MM.1S (cell line): ENCODE results near the gene PRKCH.

Experiments used
- DNase-seq: peaks from one replicate; pipeline ENCODE4 v3.0.0-alpha.2; 2015
- H2AFZ ChIP-seq: fragments of 300-600 bp; sonication (generic); 2 replicates; pipeline ENCODE4 v1.6.0; 2016; ENCODE audit warnings: antibody characterized with exemption, low read length
- H3F3A ChIP-seq: fragments of 300-600 bp; sonication (generic); 2 replicates; pipeline ENCODE4 v1.6.1; 2016; ENCODE audit warnings: mild to moderate bottlenecking, antibody characterized with exemption, low read length, moderate library complexity, mixed read lengths; ENCODE audit not compliant: insufficient read depth
- H3K27ac ChIP-seq: fragments of 300-600 bp; sonication (generic); 2 replicates; pipeline ENCODE4 v1.5.1; 2016; ENCODE audit warnings: mild to moderate bottlenecking, low read length
- H3K27me3 ChIP-seq: fragments of 300-600 bp; sonication (generic); replicated peaks from 2 replicates; pipeline ENCODE4 v1.6.0; 2016; ENCODE audit warnings: low read length; ENCODE audit not compliant: insufficient read depth
- H3K36me3 ChIP-seq: fragments of 300-600 bp; sonication (generic); replicated peaks from 2 replicates; pipeline ENCODE4 v1.6.1; 2016; ENCODE audit warnings: mild to moderate bottlenecking, low read length, mixed read lengths; ENCODE audit not compliant: insufficient read depth
- H3K4me1 ChIP-seq: fragments of 300-600 bp; sonication (generic); 2 replicates; pipeline ENCODE4 v1.6.1; 2016; ENCODE audit warnings: low read length, mixed read lengths
- H3K4me2 ChIP-seq: fragments of 300-600 bp; sonication (generic); 2 replicates; pipeline ENCODE4 v1.6.0; 2016; ENCODE audit warnings: low read depth, low read length
- H3K4me3 ChIP-seq: fragments of 300-600 bp; sonication (generic); 2 replicates; pipeline ENCODE4 v1.5.1; 2016; ENCODE audit warnings: low read length, mixed read lengths
- H3K79me2 ChIP-seq: fragments of 300-600 bp; sonication (generic); 2 replicates; pipeline ENCODE4 v1.6.1; 2016; ENCODE audit warnings: mixed run types, low read length, mixed read lengths
- H3K9ac ChIP-seq: fragments of 300-600 bp; sonication (generic); 2 replicates; pipeline ENCODE4 v1.6.1; 2016; ENCODE audit warnings: low read length, mixed read lengths
- H3K9me2 ChIP-seq: fragments of 300-600 bp; sonication (generic); replicated peaks from 2 replicates; pipeline ENCODE4 v1.6.1; 2016; ENCODE audit warnings: mild to moderate bottlenecking, low read length, mixed read lengths; ENCODE audit not compliant: insufficient read depth
- H3K9me3 ChIP-seq: fragments of 300-600 bp; sonication (generic); replicated peaks from 2 replicates; pipeline ENCODE4 v1.6.1; 2016; ENCODE audit warnings: mild to moderate bottlenecking, low read length, mixed read lengths; ENCODE audit not compliant: insufficient read depth
- H4K20me1 ChIP-seq: fragments of 300-600 bp; sonication (generic); 2 replicates; pipeline ENCODE4 v1.6.1; 2016; ENCODE audit warnings: mild to moderate bottlenecking, low read length, moderate library complexity, mixed read lengths; ENCODE audit not compliant: insufficient read depth
- EZH2 ChIP-seq: fragments of 300-600 bp; sonication (generic); optimal IDR thresholded peaks from 2 replicates; pipeline ENCODE3; 2017; ENCODE audit warnings: low read depth, mild to moderate bottlenecking, antibody characterized with exemption, low read length, mixed read lengths
- EZH2phosphoT487 ChIP-seq: fragments of 300-600 bp; sonication (generic); IDR thresholded peaks from 2 replicates; pipeline ENCODE4 v1.6.1; 2018; ENCODE audit warnings: antibody characterized with exemption, low read length
- TF ChIP-seq, protein P1 (sequence below): fragments of 300-600 bp; sonication (generic); IDR thresholded peaks from 2 replicates; pipeline ENCODE4 v1.5.1; 2016; ENCODE audit warnings: antibody characterized with exemption, low read length, mixed read lengths

Gene PRKCH

DNA sequence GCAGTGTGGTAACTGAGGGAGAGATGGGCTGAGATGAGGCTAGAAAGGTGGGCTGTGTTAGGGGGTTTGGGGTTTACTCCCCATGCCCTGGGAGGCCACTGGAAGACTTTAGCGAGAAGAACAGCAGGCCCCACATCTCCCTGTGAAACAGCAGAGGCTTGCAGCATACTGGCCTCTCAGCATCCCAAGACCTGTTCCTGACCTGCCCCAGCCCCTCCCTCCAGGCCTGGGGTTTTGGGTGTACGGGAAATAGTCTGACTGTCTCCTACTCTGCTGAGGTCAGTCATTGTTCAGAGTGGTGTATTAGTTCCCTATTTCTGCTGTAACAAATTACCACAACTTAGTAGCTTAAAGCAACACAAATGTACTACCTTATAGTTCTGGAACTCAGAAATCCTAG is 270.5 kb downstream of the PRKCH start:
- Histone ChIP-seq H3K9me2 (no peaks in the 10 kb centered on the region), H4K20me1 (no peaks in the 10 kb centered on the region), H3K4me1 (no peaks in the 10 kb centered on the region), H3K27me3 (no peaks in the 10 kb centered on the region), H3K27ac (no peak overlapping the region), H2AFZ (no peak overlapping the region), H3K4me2 (no peak overlapping the region), H3K4me3 (no peak overlapping the region), H3K9ac (no peak overlapping the region), H3F3A (no peaks in the 10 kb centered on the region), H3K79me2 (no peaks in the 10 kb centered on the region), H3K36me3 (no peaks in the 10 kb centered on the region), H3K9me3 (no peaks in the 10 kb centered on the region)
- DNase-seq: no peak
- no peak for TF ChIP-seq EZH2
- TF ChIP-seq EZH2phosphoT487: no peak
- TF ChIP-seq, protein P1, sequence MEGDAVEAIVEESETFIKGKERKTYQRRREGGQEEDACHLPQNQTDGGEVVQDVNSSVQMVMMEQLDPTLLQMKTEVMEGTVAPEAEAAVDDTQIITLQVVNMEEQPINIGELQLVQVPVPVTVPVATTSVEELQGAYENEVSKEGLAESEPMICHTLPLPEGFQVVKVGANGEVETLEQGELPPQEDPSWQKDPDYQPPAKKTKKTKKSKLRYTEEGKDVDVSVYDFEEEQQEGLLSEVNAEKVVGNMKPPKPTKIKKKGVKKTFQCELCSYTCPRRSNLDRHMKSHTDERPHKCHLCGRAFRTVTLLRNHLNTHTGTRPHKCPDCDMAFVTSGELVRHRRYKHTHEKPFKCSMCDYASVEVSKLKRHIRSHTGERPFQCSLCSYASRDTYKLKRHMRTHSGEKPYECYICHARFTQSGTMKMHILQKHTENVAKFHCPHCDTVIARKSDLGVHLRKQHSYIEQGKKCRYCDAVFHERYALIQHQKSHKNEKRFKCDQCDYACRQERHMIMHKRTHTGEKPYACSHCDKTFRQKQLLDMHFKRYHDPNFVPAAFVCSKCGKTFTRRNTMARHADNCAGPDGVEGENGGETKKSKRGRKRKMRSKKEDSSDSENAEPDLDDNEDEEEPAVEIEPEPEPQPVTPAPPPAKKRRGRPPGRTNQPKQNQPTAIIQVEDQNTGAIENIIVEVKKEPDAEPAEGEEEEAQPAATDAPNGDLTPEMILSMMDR: no peak

DNA sequence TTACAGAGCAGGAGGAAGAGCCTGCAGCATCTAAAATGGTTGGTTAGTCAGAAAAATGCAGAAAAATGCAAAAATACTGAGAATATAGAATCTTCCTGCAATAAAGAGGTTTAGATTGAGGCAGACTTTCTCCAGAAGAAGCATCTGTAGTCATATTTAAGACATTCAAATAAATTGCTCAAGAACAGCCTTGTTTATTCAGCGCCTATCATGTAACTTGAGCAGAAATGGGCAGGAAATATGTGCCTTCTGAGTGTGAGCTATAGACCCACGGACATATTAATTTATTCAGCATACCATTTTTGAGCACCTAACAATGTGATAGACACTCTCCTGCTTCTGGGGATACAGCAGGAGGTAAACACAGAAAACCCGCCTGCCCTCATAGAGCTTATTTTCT is 272.0 kb downstream of the PRKCH start:
- H3K9ac ChIP-seq: no peak overlapping the region
- no peaks in the 10 kb centered on the region for H3K27me3 ChIP-seq
- no peaks in the 10 kb centered on the region for H3K9me3 ChIP-seq
- TF ChIP-seq, protein P1: no peak
- TF ChIP-seq EZH2 (no peak), EZH2phosphoT487 (no peak)
- H2AFZ ChIP-seq: no peak overlapping the region
- no peaks in the 10 kb centered on the region for H3K79me2 ChIP-seq
- 0 out of 2 replicates have a peak, but pooled peaks cover 1% of the 10 kb centered on the region for H3F3A ChIP-seq
- H3K4me1 ChIP-seq: peaks cover 3% of the 10 kb centered on the region
- no peak overlapping the region for H3K4me3 ChIP-seq
- no peak overlapping the region for H3K27ac ChIP-seq
- no peaks in the 10 kb centered on the region for H3K36me3 ChIP-seq
- H4K20me1 ChIP-seq: no peaks in the 10 kb centered on the region
- H3K9me2 ChIP-seq: no peaks in the 10 kb centered on the region
- DNase-seq: no peak
- H3K4me2 ChIP-seq: no peak overlapping the region

DNA sequence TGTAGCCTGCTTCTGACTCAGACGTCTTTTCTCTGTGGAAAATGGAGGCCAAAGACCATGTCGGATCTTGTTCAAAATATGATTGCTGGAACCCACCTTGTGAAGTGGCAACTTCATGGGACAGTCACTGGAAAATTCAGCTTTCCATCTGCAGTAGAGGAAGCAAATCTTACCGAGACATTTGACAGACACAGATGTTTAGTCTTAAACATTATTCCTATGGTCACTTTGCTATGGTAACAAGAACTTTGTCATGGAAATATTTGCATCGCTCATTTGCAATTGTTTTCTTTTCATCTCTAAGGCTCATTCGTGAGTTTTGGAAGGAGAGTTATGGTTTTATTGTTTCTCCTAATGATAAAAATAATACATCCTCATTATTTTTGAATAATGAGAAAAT is 275.6 kb downstream of the PRKCH start:
- TF ChIP-seq EZH2 (no peak), EZH2phosphoT487 (no peak)
- TF ChIP-seq, protein P1: no peak
- H3K4me3 ChIP-seq: no peak overlapping the region
- no peak overlapping the region for H3K4me2 ChIP-seq
- H3K4me1 ChIP-seq: peaks cover 9% of the 10 kb centered on the region
- H3K9me2 ChIP-seq: no peaks in the 10 kb centered on the region
- no peak overlapping the region for H2AFZ ChIP-seq
- no peaks in the 10 kb centered on the region for H4K20me1 ChIP-seq
- no peak overlapping the region for H3K9ac ChIP-seq
- no peak for DNase-seq
- no peaks in the 10 kb centered on the region for H3K27me3 ChIP-seq
- H3F3A ChIP-seq: 0 out of 2 replicates have a peak, but pooled peaks cover 7% of the 10 kb centered on the region
- no peaks in the 10 kb centered on the region for H3K36me3 ChIP-seq
- no peak overlapping the region for H3K27ac ChIP-seq
- no peaks in the 10 kb centered on the region for H3K9me3 ChIP-seq
- no peaks in the 10 kb centered on the region for H3K79me2 ChIP-seq
